Transverse colon (tissue), 4 donors: Measurements from ENCODE around the gene WDFY2.

Experiments
- CTCF ChIP-seq, 5 experiments: fragments of 200-600 bp in 3 of 5; fragments of 450-650 bp in 2 of 5; sonication (generic) in 3 of 5; IDR thresholded peaks; 1 replicate in 2 of 5; 2 replicates in 3 of 5; pipeline ENCODE4 v1.5.1; 2016 to 2017; ENCODE audit warnings: antibody characterized with exemption in 5 of 5, inconsistent platforms in 3 of 5, mild to moderate bottlenecking in 2 of 5, moderate library complexity in 1 of 5
- POLR2AphosphoS5 ChIP-seq, 3 donors: sonication (generic); formaldehyde crosslinking; IDR thresholded peaks; one replicate each; pipeline ENCODE4 v1.6.1; 2016; ENCODE audit warnings: antibody characterized with exemption in 3 of 3

GRCh38 chr13:51761643-51762350, 177.5 kb downstream of the WDFY2 start:
- no peak for TF ChIP-seq CTCF (IDR thresholded peaks at IDR 0.05)
- TF ChIP-seq POLR2AphosphoS5 (IDR thresholded peaks at IDR 0.05), result no peak
